ENCODE measurements around the gene INVS. TPM values are rescaled to one million over a fixed set of nuclear protein-coding genes. Genes with fewer than 3 reads are reported as not detected.

INVS gene
- total RNA-seq, 1 donor: 13.9 TPM

- H3K9me3 ChIP-seq (ENCODE audit: low read depth, low read length): no peaks in the 10 kb centered on the region
- H3K4me3 ChIP-seq (ENCODE audit: low read length): no peak overlapping the region
- H3K4me1 ChIP-seq (ENCODE audit: insufficient read depth, low read length): no peaks in the 10 kb centered on the region
- H3K27me3 ChIP-seq (ENCODE audit: insufficient read depth, low read length): no peaks in the 10 kb centered on the region
Observed at GRCh38 chr9:100284247-100284646, 185.2 kb downstream of the INVS start.

DNA sequence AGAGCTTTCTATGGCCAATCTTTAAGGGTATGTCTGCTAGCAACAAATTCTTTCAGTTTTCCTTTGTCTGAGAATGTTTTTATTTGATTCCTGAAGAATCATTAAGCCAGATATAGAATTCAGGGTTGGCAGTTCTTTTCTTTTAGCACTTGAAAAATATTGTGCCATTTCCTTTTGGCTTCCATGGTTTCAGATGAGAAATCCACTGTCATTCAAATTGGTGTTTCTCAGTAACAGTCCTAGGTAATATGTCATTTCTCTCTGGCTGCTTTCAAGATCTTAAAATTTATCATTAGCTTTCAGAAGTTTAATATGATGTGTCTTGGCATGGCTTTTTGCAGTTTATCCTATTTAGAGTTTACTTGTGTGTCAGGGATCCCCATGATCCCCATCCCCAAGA lies 186.0 kb downstream of the INVS start:
- Histone ChIP-seq H3K9me3 (ENCODE audit: low read depth, low read length) (no peaks in the 10 kb centered on the region), H3K4me3 (ENCODE audit: low read length) (no peak overlapping the region), H3K27me3 (ENCODE audit: insufficient read depth, low read length) (no peaks in the 10 kb centered on the region), H3K4me1 (ENCODE audit: insufficient read depth, low read length) (no peaks in the 10 kb centered on the region)

GRCh38 chr9:100285601-100286000 lies 186.6 kb downstream of the INVS start:
- H3K27me3 ChIP-seq (ENCODE audit: insufficient read depth, low read length): no peaks in the 10 kb centered on the region
- no peak overlapping the region for H3K4me3 ChIP-seq (ENCODE audit: low read length)
- H3K4me1 ChIP-seq (ENCODE audit: insufficient read depth, low read length): no peaks in the 10 kb centered on the region
- H3K9me3 ChIP-seq (ENCODE audit: low read depth, low read length): no peaks in the 10 kb centered on the region

DNA sequence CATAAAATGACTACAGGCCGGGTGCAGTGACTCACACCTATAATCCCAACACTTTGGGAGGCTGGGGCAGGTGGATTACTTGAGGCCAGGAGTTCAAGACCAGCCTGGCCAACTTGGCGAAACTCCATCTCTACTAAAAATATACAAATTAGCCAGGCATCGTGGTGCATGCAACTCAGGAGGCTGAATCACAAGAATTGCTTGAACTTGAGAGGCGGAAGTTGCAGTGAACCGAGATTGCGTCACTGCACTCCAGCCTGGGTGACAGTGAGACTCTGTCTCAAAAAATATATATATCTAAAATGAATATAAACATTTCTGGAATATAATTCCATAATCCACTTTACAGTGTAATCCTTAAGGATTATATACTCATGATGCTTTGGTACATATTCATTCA lies 187.2 kb downstream of the INVS start:
- H3K27me3 ChIP-seq (ENCODE audit: insufficient read depth, low read length): no peaks in the 10 kb centered on the region
- H3K4me3 ChIP-seq (ENCODE audit: low read length): no peak overlapping the region
- H3K9me3 ChIP-seq (ENCODE audit: low read depth, low read length): no peaks in the 10 kb centered on the region
- H3K4me1 ChIP-seq (ENCODE audit: insufficient read depth, low read length): no peaks in the 10 kb centered on the region

DNA sequence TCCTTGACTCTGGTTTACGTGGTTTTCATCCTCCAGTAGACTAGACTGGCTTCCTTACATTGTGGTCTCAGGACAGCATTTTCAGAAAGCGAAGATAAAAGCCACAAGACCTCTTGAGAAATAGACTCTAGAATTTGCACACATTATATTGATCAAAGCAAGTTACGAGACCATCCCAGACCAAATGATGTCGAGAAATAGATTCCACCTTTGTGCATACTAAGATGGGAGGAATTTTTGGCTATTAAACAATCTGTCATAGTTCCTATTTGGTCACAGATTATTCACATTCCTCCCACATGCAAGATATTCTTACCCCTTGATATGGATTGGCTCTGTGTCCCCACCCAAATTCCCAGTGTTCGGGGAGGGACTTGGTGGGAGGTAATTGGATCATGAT lies 188.1 kb downstream of the INVS start:
- Histone ChIP-seq H3K9me3 (ENCODE audit: low read depth, low read length) (no peaks in the 10 kb centered on the region), H3K27me3 (ENCODE audit: insufficient read depth, low read length) (no peaks in the 10 kb centered on the region), H3K4me1 (ENCODE audit: insufficient read depth, low read length) (no peaks in the 10 kb centered on the region), H3K4me3 (ENCODE audit: low read length) (no peak overlapping the region)

DNA sequence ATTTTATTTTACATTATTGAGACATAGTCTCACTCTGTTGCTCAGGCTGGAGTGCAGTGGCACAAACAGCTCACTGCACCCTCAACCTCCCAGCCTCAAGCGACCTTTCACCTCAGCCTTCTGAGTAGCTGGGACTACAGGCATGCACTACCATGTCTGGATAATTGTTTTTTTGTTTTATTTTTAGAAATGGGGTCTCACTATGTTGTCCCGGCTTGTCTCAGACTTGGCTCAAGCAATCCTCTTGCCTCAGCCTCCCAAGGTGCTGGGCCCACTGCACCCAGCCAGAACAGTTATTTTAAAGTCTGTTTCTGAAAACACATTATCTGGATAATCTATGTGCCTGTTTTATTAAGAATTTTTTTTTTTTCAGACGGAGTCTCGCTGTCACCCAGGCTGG lies 191.7 kb downstream of the INVS start:
- Histone ChIP-seq H3K9me3 (ENCODE audit: low read depth, low read length) (no peaks in the 10 kb centered on the region), H3K4me1 (ENCODE audit: insufficient read depth, low read length) (no peaks in the 10 kb centered on the region), H3K27me3 (ENCODE audit: insufficient read depth, low read length) (no peaks in the 10 kb centered on the region), H3K4me3 (ENCODE audit: low read length) (no peak overlapping the region)

- Histone ChIP-seq H3K4me1 (ENCODE audit: insufficient read depth, low read length) (no peaks in the 10 kb centered on the region), H3K4me3 (ENCODE audit: low read length) (no peak overlapping the region), H3K27me3 (ENCODE audit: insufficient read depth, low read length) (no peaks in the 10 kb centered on the region), H3K9me3 (ENCODE audit: low read depth, low read length) (no peaks in the 10 kb centered on the region)
Observed at GRCh38 chr9:100292414-100292813, 193.4 kb downstream of the INVS start.

GRCh38 chr9:100294341-100294740 lies 195.3 kb downstream of the INVS start:
- no peak overlapping the region for H3K4me3 ChIP-seq (ENCODE audit: low read length)
- no peaks in the 10 kb centered on the region for H3K27me3 ChIP-seq (ENCODE audit: insufficient read depth, low read length)
- no peaks in the 10 kb centered on the region for H3K9me3 ChIP-seq (ENCODE audit: low read depth, low read length)
- H3K4me1 ChIP-seq (ENCODE audit: insufficient read depth, low read length): no peaks in the 10 kb centered on the region

DNA sequence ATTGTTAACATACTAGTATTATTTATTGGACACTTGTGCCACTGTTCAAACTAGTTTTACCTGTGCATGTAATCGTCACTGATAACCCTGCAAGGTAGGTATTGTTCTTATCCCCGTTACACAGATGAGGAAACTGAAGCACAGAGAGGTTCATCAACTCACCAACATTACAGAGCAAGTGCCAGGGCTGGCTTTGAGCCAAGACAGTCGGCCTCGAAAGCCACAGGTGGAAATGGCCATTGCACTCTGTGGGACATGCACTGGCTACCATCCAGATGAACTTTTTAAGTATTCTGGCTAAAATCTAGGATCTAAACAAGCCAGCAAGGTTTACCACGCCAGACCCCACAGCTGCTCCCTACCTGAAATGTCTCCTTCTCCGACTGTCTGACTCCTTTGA lies 195.8 kb downstream of the INVS start:
- no peaks in the 10 kb centered on the region for H3K4me1 ChIP-seq (ENCODE audit: insufficient read depth, low read length)
- H3K27me3 ChIP-seq (ENCODE audit: insufficient read depth, low read length): no peaks in the 10 kb centered on the region
- H3K9me3 ChIP-seq (ENCODE audit: low read depth, low read length): no peaks in the 10 kb centered on the region
- no peak overlapping the region for H3K4me3 ChIP-seq (ENCODE audit: low read length)

GRCh38 chr9:100295240-100295639 lies 196.2 kb downstream of the INVS start:
- Histone ChIP-seq H3K27me3 (ENCODE audit: insufficient read depth, low read length) (no peaks in the 10 kb centered on the region), H3K4me3 (ENCODE audit: low read length) (no peak overlapping the region), H3K9me3 (ENCODE audit: low read depth, low read length) (no peaks in the 10 kb centered on the region), H3K4me1 (ENCODE audit: insufficient read depth, low read length) (no peaks in the 10 kb centered on the region)

- Histone ChIP-seq H3K9me3 (ENCODE audit: low read depth, low read length) (no peaks in the 10 kb centered on the region), H3K4me3 (ENCODE audit: low read length) (no peak overlapping the region), H3K27me3 (ENCODE audit: insufficient read depth, low read length) (no peaks in the 10 kb centered on the region), H3K4me1 (ENCODE audit: insufficient read depth, low read length) (no peaks in the 10 kb centered on the region)
Observed at GRCh38 chr9:100296407-100296806, 197.4 kb downstream of the INVS start.

- Histone ChIP-seq H3K4me1 (ENCODE audit: insufficient read depth, low read length) (no peaks in the 10 kb centered on the region), H3K4me3 (ENCODE audit: low read length) (no peak overlapping the region)
Observed at GRCh38 chr9:100298378-100298777, 199.3 kb downstream of the INVS start.

DNA sequence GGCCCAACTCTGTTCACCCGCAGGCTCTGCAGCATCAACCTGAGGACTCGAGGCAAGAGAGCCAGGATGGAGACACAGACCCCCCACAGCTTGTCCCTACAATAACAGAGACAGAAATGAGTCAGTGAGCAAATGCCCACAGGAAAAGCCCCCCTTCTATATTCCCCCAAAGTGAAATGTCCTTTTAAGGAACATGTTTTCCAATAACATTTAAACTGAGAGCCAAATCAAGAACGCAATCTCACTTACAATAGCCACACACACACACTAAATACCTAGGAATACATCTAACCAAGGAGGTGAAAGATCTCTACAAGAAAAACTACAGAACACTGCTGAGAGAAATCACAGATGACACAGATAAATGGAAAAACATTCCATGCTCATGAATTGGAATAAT lies 204.7 kb downstream of the INVS start:
- H3K9me3 ChIP-seq (ENCODE audit: low read depth, low read length): no peaks in the 10 kb centered on the region
- H3K27me3 ChIP-seq (ENCODE audit: insufficient read depth, low read length): no peaks in the 10 kb centered on the region
- no peak overlapping the region for H3K4me3 ChIP-seq (ENCODE audit: low read length)
- H3K4me1 ChIP-seq (ENCODE audit: insufficient read depth, low read length): no peaks in the 10 kb centered on the region

More at GRCh38 chr9:100298378-100298777, 199.3 kb downstream of the INVS start:
- Histone ChIP-seq H3K9me3 (ENCODE audit: low read depth, low read length) (no peaks in the 10 kb centered on the region), H3K27me3 (ENCODE audit: insufficient read depth, low read length) (no peaks in the 10 kb centered on the region)

DNA sequence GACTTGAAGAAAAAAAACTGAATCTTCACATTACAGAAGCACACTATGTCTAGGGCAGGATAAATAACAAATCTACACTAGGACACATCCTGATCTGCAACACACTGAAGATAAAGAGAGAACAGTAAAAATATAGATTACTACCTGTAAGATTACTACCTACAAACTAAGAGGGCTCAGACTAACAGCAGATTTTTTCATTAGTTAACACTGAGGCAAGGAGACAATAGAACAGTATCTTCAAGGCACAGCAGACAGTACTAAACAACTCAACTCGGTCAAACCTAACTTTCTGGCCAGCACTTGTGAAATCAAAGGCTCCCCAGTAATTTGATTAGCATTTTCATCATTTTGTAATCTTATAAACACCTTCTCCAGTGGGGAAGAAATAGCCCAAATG lies 207.2 kb downstream of the INVS start:
- H3K4me1 ChIP-seq (ENCODE audit: insufficient read depth, low read length): no peaks in the 10 kb centered on the region
- no peak overlapping the region for H3K4me3 ChIP-seq (ENCODE audit: low read length)
- H3K27me3 ChIP-seq (ENCODE audit: insufficient read depth, low read length): no peaks in the 10 kb centered on the region
- H3K9me3 ChIP-seq (ENCODE audit: low read depth, low read length): no peaks in the 10 kb centered on the region

GRCh38 chr9:100307080-100307479 lies 208.0 kb downstream of the INVS start:
- Histone ChIP-seq H3K9me3 (ENCODE audit: low read depth, low read length) (no peaks in the 10 kb centered on the region), H3K27me3 (ENCODE audit: insufficient read depth, low read length) (no peaks in the 10 kb centered on the region), H3K4me1 (ENCODE audit: insufficient read depth, low read length) (no peaks in the 10 kb centered on the region), H3K4me3 (ENCODE audit: low read length) (no peak overlapping the region)

DNA sequence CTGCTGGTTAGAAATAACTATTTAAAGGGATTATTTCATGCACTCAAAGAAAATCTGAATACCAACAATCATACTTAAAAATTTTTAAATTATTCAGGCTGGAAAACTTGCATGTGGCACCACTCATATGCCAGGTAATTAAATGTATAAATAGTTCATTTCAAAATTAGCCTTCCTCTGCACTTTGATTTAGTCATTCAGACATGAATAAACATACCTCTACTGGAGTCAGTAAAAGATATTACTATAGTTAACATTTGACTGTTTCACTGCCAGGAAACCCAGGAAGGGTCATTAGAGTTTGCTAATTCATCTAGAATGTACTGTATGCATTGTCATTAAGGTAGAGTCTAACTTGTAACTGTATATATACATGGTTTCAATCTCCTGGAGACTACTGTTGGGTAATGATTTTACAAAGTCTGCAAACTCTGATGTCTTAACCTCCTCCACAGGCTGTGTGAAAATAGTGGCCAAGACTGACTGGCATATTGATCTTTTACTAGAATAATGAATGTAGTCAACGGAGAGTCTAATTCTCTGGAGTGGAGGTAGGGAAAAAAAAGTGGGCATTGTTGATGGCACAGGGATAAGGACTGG lies 210.0 kb downstream of the INVS start:
- Histone ChIP-seq H3K27me3 (ENCODE audit: insufficient read depth, low read length) (no peaks in the 10 kb centered on the region), H3K4me1 (ENCODE audit: insufficient read depth, low read length) (no peaks in the 10 kb centered on the region), H3K4me3 (ENCODE audit: low read length) (no peak overlapping the region), H3K9me3 (ENCODE audit: low read depth, low read length) (no peaks in the 10 kb centered on the region)

All from mononuclear cell (primary cell).